ENCODE results near the gene HNRNPL.

HNRNPL gene

GRCh38 chr19:38848299-38849146, 1.3 kb downstream of the HNRNPL start:
- no peaks in the 10 kb centered on the region for H3K27me3 ChIP-seq (ENCODE audit: insufficient read depth, insufficient read length)
- no peaks in the 10 kb centered on the region for H3K9me3 ChIP-seq (ENCODE audit: insufficient read depth, low read length)
- peak overlapping the region; percentile 69 for H3K4me3 ChIP-seq (ENCODE audit: insufficient read length, low read depth)
- peaks cover 53% of the 10 kb centered on the region for H3K36me3 ChIP-seq (ENCODE audit: insufficient read depth, insufficient read length, low read length)
- TF ChIP-seq SUZ12 (IDR thresholded peaks at IDR 0.05; ENCODE audit: extremely low read depth, insufficient read depth, insufficient read length) (no peak), ZNF274 (IDR thresholded peaks at IDR 0.05; ENCODE audit: low read depth, low read length) (no peak), YY1 (IDR thresholded peaks at IDR 0.05; ENCODE audit: insufficient read depth, insufficient read length) (no peak)
- DNase-seq (ENCODE audit: low read depth, low spot score): no peak
- H3K9ac ChIP-seq (ENCODE audit: insufficient read length, low read depth): peak overlapping the region; percentile 89
- peaks cover 6% of the 10 kb centered on the region for H3K4me1 ChIP-seq (ENCODE audit: insufficient read depth, insufficient read length)

- Histone ChIP-seq H3K36me3 (ENCODE audit: insufficient read depth, insufficient read length, low read length) (peaks cover 77% of the 10 kb centered on the region), H3K9ac (ENCODE audit: insufficient read length, low read depth) (no peak overlapping the region), H3K27me3 (ENCODE audit: insufficient read depth, insufficient read length) (no peaks in the 10 kb centered on the region), H3K4me1 (ENCODE audit: insufficient read depth, insufficient read length) (peaks cover 12% of the 10 kb centered on the region), H3K9me3 (ENCODE audit: insufficient read depth, low read length) (no peaks in the 10 kb centered on the region), H3K4me3 (ENCODE audit: insufficient read length, low read depth) (no peak overlapping the region)
- TF ChIP-seq YY1 (IDR thresholded peaks at IDR 0.05; ENCODE audit: insufficient read depth, insufficient read length) (no peak), ZNF274 (IDR thresholded peaks at IDR 0.05; ENCODE audit: low read depth, low read length) (no peak), SUZ12 (IDR thresholded peaks at IDR 0.05; ENCODE audit: extremely low read depth, insufficient read depth, insufficient read length) (no peak)
- no peak for DNase-seq (ENCODE audit: low read depth, low spot score)
Measured at GRCh38 chr19:38846097-38846496, 3.7 kb downstream of the HNRNPL start.

DNA sequence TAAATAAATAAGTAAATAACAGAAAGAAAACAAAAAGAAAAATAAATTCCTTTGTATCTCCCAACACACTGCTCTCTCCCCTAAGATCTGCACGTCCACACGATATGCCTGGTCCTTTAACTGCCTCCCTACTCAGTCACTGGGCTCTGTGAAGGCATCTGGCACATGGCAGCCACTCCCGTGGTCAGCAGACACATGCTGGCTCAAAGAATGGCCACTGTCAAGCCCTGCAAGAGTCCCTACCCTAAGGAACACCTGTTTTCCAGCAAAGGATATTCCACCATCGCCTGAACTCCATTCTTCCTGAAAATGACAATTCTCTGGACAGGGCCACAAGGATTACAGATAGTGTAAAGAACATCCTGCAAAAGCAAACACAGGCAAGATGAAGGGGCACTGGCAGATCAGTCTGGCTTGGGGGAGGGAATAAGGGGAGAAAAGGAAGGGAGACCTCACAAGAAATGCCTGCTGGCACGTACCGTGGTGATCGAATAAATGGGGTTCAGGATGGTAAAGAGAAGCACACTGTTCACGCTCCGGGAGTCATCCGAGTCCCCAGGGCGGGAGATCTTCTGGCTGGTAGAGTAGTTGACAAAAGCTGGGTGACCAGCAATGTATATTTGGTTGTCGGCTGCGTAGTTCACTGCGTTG, 4.3 kb downstream of the HNRNPL start:
- no peak for DNase-seq (ENCODE audit: low read depth, low spot score)
- Histone ChIP-seq H3K4me3 (ENCODE audit: insufficient read length, low read depth) (no peak overlapping the region), H3K9me3 (ENCODE audit: insufficient read depth, low read length) (no peaks in the 10 kb centered on the region), H3K9ac (ENCODE audit: insufficient read length, low read depth) (no peak overlapping the region), H3K36me3 (ENCODE audit: insufficient read depth, insufficient read length, low read length) (peaks cover 83% of the 10 kb centered on the region), H3K4me1 (ENCODE audit: insufficient read depth, insufficient read length) (peaks cover 10% of the 10 kb centered on the region), H3K27me3 (ENCODE audit: insufficient read depth, insufficient read length) (no peaks in the 10 kb centered on the region)
- TF ChIP-seq YY1 (IDR thresholded peaks at IDR 0.05; ENCODE audit: insufficient read depth, insufficient read length) (no peak), SUZ12 (IDR thresholded peaks at IDR 0.05; ENCODE audit: extremely low read depth, insufficient read depth, insufficient read length) (no peak), ZNF274 (IDR thresholded peaks at IDR 0.05; ENCODE audit: low read depth, low read length) (no peak)

GRCh38 chr19:38844093-38844686, 5.6 kb downstream of the HNRNPL start:
- Histone ChIP-seq H3K36me3 (ENCODE audit: insufficient read depth, insufficient read length, low read length) (peaks cover 94% of the 10 kb centered on the region), H3K4me3 (ENCODE audit: insufficient read length, low read depth) (no peak overlapping the region), H3K27me3 (ENCODE audit: insufficient read depth, insufficient read length) (no peaks in the 10 kb centered on the region), H3K4me1 (ENCODE audit: insufficient read depth, insufficient read length) (peaks cover 10% of the 10 kb centered on the region), H3K9me3 (ENCODE audit: insufficient read depth, low read length) (no peaks in the 10 kb centered on the region), H3K9ac (ENCODE audit: insufficient read length, low read depth) (no peak overlapping the region)
- no peak for DNase-seq (ENCODE audit: low read depth, low spot score)
- no peak for TF ChIP-seq SUZ12 (IDR thresholded peaks at IDR 0.05; ENCODE audit: extremely low read depth, insufficient read depth, insufficient read length)
- no peak for TF ChIP-seq YY1 (IDR thresholded peaks at IDR 0.05; ENCODE audit: insufficient read depth, insufficient read length)
- TF ChIP-seq ZNF274 (IDR thresholded peaks at IDR 0.05; ENCODE audit: low read depth, low read length): no peak

GRCh38 chr19:38843175-38843758, 6.5 kb downstream of the HNRNPL start:
- H3K9me3 ChIP-seq (ENCODE audit: insufficient read depth, low read length): no peaks in the 10 kb centered on the region
- H3K36me3 ChIP-seq (ENCODE audit: insufficient read depth, insufficient read length, low read length): peaks cover 96% of the 10 kb centered on the region
- H3K9ac ChIP-seq (ENCODE audit: insufficient read length, low read depth): peak overlapping the region; percentile 57
- H3K27me3 ChIP-seq (ENCODE audit: insufficient read depth, insufficient read length): no peaks in the 10 kb centered on the region
- DNase-seq (ENCODE audit: low read depth, low spot score): no peak
- TF ChIP-seq YY1 (IDR thresholded peaks at IDR 0.05; ENCODE audit: insufficient read depth, insufficient read length): no peak
- TF ChIP-seq ZNF274 (IDR thresholded peaks at IDR 0.05; ENCODE audit: low read depth, low read length): no peak
- TF ChIP-seq SUZ12 (IDR thresholded peaks at IDR 0.05; ENCODE audit: extremely low read depth, insufficient read depth, insufficient read length): no peak
- H3K4me1 ChIP-seq (ENCODE audit: insufficient read depth, insufficient read length): peaks cover 11% of the 10 kb centered on the region
- no peak overlapping the region for H3K4me3 ChIP-seq (ENCODE audit: insufficient read length, low read depth)

DNA sequence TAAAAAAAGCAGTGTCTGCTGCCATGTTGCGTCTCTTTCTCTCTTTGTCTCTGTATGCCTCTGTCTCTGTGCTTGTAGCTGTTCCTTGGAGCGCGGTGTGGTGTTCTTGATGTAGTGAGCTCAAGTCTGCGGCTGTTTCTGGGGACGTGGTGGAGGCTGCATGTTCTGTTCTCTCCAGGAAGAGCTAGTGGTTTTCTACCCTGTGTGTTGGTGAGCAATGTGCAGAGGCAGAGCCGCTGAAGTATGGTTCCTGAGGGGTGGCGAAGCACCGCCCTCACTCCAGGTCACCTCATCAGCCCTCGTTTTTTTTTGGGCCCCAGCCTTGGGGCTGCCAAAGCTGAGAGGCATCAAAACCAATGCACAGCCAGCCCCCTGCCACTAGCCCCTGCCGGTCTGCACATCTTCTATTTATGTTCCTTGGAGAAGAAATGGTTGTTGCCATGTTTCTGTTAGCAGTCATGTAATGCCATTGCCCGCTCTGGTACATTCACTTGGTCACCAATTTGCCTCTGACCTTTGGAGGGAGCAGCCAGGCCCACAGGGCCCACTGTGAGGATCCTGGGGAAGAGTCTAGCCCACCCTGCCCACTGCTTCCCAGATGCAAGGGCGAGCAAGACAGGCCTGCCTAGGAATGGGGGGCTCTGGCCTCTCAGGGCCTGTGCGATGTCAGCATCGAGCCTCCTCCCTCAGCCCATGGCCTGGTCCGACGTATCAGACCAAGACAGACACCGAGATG, 7.2 kb downstream of the HNRNPL start:
- TF ChIP-seq ZNF274 (IDR thresholded peaks at IDR 0.05; ENCODE audit: low read depth, low read length) (no peak), YY1 (IDR thresholded peaks at IDR 0.05; ENCODE audit: insufficient read depth, insufficient read length) (no peak), SUZ12 (IDR thresholded peaks at IDR 0.05; ENCODE audit: extremely low read depth, insufficient read depth, insufficient read length) (no peak)
- Histone ChIP-seq H3K4me3 (ENCODE audit: insufficient read length, low read depth) (no peak overlapping the region), H3K9ac (ENCODE audit: insufficient read length, low read depth) (peak overlapping the region; percentile 57), H3K36me3 (ENCODE audit: insufficient read depth, insufficient read length, low read length) (peaks cover 98% of the 10 kb centered on the region), H3K9me3 (ENCODE audit: insufficient read depth, low read length) (no peaks in the 10 kb centered on the region), H3K27me3 (ENCODE audit: insufficient read depth, insufficient read length) (no peaks in the 10 kb centered on the region), H3K4me1 (ENCODE audit: insufficient read depth, insufficient read length) (peaks cover 13% of the 10 kb centered on the region)
- DNase-seq (ENCODE audit: low read depth, low spot score): no peak
